Measurements from ENCODE around the gene TLR3. TPM values are rescaled to one million over a fixed set of nuclear protein-coding genes. Genes with fewer than 3 reads are reported as not detected.

TLR3 gene
- total and polyA plus RNA-seq, 7 donors, result 0.49 to 4.0 (median 1.0) TPM

DNA sequence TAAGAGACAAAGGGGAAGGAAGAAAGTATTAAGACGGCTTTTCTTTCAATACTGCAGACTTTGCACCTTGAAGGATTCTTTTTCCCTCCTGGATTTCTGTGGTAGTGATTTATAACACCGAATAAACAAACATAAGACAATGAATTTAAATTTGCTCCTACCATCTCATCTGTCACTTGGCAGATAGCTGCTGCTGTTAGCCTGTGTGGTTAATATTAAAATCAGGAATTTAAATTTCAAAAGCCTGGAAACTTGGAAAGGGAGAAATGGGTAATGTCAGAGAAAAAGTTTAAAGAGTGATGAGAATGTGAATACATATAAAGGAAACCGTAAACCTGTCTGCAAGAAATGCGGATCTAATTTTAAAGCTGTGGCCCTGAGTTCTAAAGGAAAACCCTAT, 39.0 kb downstream of the TLR3 start:
- Histone ChIP-seq H3K4me1 (no peaks in the 10 kb centered on the region), H3K27me3 (ENCODE audit: insufficient read depth in 3 of 3, low read length in 2 of 3) (peaks cover 2 to 45% (median 16%) of the 10 kb centered on the region in 3 donors), H3K4me3 (no peak overlapping the region), H3K36me3 (ENCODE audit: insufficient read depth in 1 of 2, low read depth in 1 of 2) (no peaks in the 10 kb centered on the region), H3K9me3 (no peaks in the 10 kb centered on the region), H3K27ac (no peak overlapping the region)
- ATAC-seq (no peak), DNase-seq (no peak)
- intact Hi-C loops (cut with DNase I), result no loop called here
- TF ChIP-seq, protein P1, sequence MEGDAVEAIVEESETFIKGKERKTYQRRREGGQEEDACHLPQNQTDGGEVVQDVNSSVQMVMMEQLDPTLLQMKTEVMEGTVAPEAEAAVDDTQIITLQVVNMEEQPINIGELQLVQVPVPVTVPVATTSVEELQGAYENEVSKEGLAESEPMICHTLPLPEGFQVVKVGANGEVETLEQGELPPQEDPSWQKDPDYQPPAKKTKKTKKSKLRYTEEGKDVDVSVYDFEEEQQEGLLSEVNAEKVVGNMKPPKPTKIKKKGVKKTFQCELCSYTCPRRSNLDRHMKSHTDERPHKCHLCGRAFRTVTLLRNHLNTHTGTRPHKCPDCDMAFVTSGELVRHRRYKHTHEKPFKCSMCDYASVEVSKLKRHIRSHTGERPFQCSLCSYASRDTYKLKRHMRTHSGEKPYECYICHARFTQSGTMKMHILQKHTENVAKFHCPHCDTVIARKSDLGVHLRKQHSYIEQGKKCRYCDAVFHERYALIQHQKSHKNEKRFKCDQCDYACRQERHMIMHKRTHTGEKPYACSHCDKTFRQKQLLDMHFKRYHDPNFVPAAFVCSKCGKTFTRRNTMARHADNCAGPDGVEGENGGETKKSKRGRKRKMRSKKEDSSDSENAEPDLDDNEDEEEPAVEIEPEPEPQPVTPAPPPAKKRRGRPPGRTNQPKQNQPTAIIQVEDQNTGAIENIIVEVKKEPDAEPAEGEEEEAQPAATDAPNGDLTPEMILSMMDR (IDR thresholded peaks at IDR 0.05), result no peak
- WGBS, 3 donors, result 81 to 89% (median 85%) methylated on average over 4 of the region's 4 CpGs

DNA sequence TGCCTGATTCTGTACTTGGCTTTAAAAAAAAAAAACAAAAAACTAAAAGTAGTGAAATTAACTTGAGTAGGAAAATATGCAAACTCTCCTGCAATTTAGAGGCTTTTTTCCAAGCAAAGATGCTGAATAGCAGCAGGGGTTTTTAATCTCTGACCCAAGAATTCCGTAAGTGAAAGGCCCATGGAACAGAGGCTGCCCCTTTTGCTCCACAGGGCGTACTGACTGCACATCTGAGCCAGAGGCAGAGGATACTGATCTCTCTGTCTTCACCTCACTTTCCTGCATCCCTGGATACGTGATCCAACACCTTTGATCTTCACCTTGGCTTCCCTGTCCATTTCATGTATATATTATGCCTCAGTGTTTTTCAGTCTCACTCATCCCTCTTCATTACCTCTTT, 39.4 kb downstream of the TLR3 start:
- ATAC-seq, result no peak
- H3K36me3 ChIP-seq (ENCODE audit: insufficient read depth in 1 of 2, low read depth in 1 of 2), result no peaks in the 10 kb centered on the region
- intact Hi-C loops (cut with DNase I), result no loop called here
- no peak overlapping the region for H3K4me3 ChIP-seq
- 77 to 91% (median 86%) methylated on average over 3 of the region's 3 CpGs for WGBS, 3 donors
- TF ChIP-seq, protein P1 (IDR thresholded peaks at IDR 0.05), result no peak
- H3K4me1 ChIP-seq, result no peaks in the 10 kb centered on the region
- no peaks in the 10 kb centered on the region for H3K9me3 ChIP-seq
- H3K27me3 ChIP-seq (ENCODE audit: insufficient read depth in 3 of 3, low read length in 2 of 3), result peaks cover 2 to 41% (median 16%) of the 10 kb centered on the region in 3 donors
- no peak overlapping the region for H3K27ac ChIP-seq
- DNase-seq, result no peak

DNA sequence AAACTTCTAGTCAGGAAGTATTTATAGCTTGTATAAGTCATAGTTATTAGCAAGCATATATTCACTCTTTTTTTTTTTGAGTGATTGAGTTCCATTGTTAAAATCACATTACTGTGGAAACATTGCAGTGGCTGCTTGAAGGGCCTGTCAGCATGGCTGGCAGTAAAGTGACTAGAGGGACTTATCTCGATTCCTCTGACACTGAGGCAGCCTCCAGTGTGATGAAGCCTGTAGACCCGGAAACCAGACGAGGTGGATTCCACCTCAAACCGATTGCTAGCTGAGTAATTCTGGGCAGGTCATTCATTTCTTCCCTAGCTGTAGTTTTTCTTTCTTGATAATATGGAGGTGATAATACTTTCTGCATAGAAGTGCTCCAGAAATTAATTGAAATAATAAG, 40.3 kb downstream of the TLR3 start:
- TF ChIP-seq, protein P1 (IDR thresholded peaks at IDR 0.05), result no peak
- intact Hi-C loops (cut with DNase I), result no loop called here
- H3K36me3 ChIP-seq (ENCODE audit: insufficient read depth in 1 of 2, low read depth in 1 of 2), result no peaks in the 10 kb centered on the region
- H3K9me3 ChIP-seq, result no peaks in the 10 kb centered on the region
- DNase-seq, result no peak
- no peak overlapping the region for H3K4me3 ChIP-seq
- no peak for ATAC-seq
- H3K4me1 ChIP-seq, result no peaks in the 10 kb centered on the region
- 83 to 89% (median 86%) methylated on average over 4 of the region's 4 CpGs for WGBS, 3 donors
- H3K27ac ChIP-seq, result no peak overlapping the region
- peaks cover 2 to 32% (median 14%) of the 10 kb centered on the region in 3 donors for H3K27me3 ChIP-seq (ENCODE audit: insufficient read depth in 3 of 3, low read length in 2 of 3)

DNA sequence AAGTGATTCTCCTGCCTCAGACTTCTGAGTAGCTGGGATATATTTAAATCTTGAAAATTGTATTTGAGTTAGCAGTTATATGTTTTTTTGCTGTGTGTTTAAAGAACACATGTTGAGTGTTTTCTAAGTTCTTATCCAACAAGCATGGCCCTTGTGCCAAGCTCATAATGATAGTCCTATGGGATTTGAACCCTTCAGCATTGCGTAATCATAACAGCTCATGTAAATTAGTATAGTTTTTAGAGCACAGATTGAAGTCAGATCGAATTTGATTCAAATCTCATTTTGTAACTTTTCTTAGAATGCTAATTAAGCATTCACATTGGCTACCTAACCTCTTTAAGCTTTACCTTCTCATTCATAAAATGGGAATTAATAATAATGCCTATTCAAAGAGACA, 47.7 kb downstream of the TLR3 start:
- no peak overlapping the region for H3K4me3 ChIP-seq
- no peaks in the 10 kb centered on the region for H3K36me3 ChIP-seq (ENCODE audit: insufficient read depth in 1 of 2, low read depth in 1 of 2)
- intact Hi-C loops (cut with DNase I), result no loop called here
- TF ChIP-seq, protein P1 (IDR thresholded peaks at IDR 0.05), result no peak
- H3K27me3 ChIP-seq (ENCODE audit: insufficient read depth in 3 of 3, low read length in 2 of 3), result peaks cover 0 to 17% (median 2%) of the 10 kb centered on the region in 3 donors
- H3K9me3 ChIP-seq, result no peaks in the 10 kb centered on the region
- no peaks in the 10 kb centered on the region for H3K4me1 ChIP-seq
- ATAC-seq, result no peak
- no peak overlapping the region for H3K27ac ChIP-seq
- no peak for DNase-seq
- 78 to 86% (median 79%) methylated on average over 2 of the region's 2 CpGs for WGBS, 3 donors

DNA sequence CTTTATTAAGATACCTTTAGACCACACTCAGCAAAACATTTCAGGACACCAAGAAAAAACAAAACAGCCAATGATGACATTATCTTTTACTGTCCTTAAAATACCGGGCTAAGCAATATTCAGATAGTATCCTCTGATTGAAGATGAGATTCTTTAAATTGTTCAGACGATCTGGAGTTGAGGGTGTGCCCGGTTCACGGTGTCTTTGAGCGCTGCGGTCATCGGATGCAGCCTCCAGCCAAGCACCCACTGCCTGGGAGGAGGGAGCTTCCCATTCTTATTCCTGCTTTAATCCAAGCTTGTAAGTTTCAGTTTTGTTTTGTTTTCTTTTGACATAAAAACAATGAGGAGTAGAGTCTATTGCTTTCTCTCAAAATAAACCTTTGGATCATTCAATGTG, 49.6 kb downstream of the TLR3 start:
- H3K36me3 ChIP-seq (ENCODE audit: insufficient read depth in 1 of 2, low read depth in 1 of 2), result no peaks in the 10 kb centered on the region
- WGBS, 3 donors, result 14 to 36% (median 23%) methylated on average over 7 of the region's 7 CpGs
- TF ChIP-seq, protein P1 (IDR thresholded peaks at IDR 0.05), result no peak
- H3K9me3 ChIP-seq, result no peaks in the 10 kb centered on the region
- intact Hi-C loops (cut with DNase I), result no loop called here
- peaks cover 0 to 17% (median 2%) of the 10 kb centered on the region in 3 donors for H3K27me3 ChIP-seq (ENCODE audit: insufficient read depth in 3 of 3, low read length in 2 of 3)
- H3K4me3 ChIP-seq, result no peak overlapping the region
- no peak overlapping the region for H3K27ac ChIP-seq
- no peaks in the 10 kb centered on the region for H3K4me1 ChIP-seq
- ATAC-seq (no peak), DNase-seq (no peak)

All from psoas muscle (tissue), 8 donors.